SK-N-SH treated with all-trans-retinoic acid at 6 μM for 48 hours (cell line): Measurements from ENCODE around the gene MIOS.

ENCODE experiments used
- ARNTL ChIP-seq: fragments of 450-650 bp; formaldehyde crosslinking; IDR thresholded peaks from 2 replicates; pipeline ENCODE4 v1.5.0; 2020; ENCODE audit warnings: low read depth, mild to moderate bottlenecking, moderate library complexity, borderline replicate concordance
- CREB5 ChIP-seq: fragments of 250-450 bp; sonication (Bioruptor Pico); IDR thresholded peaks from 2 replicates; pipeline ENCODE4 v1.5.1; 2020; ENCODE audit warnings: low read depth, mild to moderate bottlenecking, moderate library complexity
- ESRRG ChIP-seq: fragments of 250-450 bp; sonication (Bioruptor Pico); IDR thresholded peaks from 2 replicates; pipeline ENCODE4 v1.6.1; 2021; ENCODE audit warnings: mild to moderate bottlenecking
- OSR1 ChIP-seq: fragments of 250-450 bp; sonication (Bioruptor Pico); IDR thresholded peaks from 2 replicates; pipeline ENCODE4 v1.8.0; 2022; ENCODE audit warnings: moderate library complexity, mild to moderate bottlenecking, inconsistent platforms
- SNAI2 ChIP-seq: fragments of 250-450 bp; sonication (Bioruptor Pico); IDR thresholded peaks from 2 replicates; pipeline ENCODE4 v1.5.0; 2020; ENCODE audit warnings: mild to moderate bottlenecking, moderate library complexity
- TOX ChIP-seq: fragments of 250-450 bp; sonication (Bioruptor Pico); IDR thresholded peaks from 2 replicates; pipeline ENCODE4 v1.8.0; 2021; ENCODE audit warnings: mild to moderate bottlenecking, moderate library complexity, borderline replicate concordance
- ZNF70 ChIP-seq: fragments of 450-650 bp; formaldehyde crosslinking; IDR thresholded peaks from 2 replicates; pipeline ENCODE4 v1.5.0; 2020; ENCODE audit warnings: mild to moderate bottlenecking, moderate library complexity
- ZNF8 ChIP-seq: fragments of 450-650 bp; formaldehyde crosslinking; IDR thresholded peaks from 2 replicates; pipeline ENCODE4 v1.5.0; 2020; ENCODE audit warnings: mild to moderate bottlenecking, moderate library complexity
- TF ChIP-seq, protein P1 (sequence below): fragments of 250-450 bp; sonication (Bioruptor Pico); IDR thresholded peaks from 2 replicates; pipeline ENCODE4 v1.8.0; 2021; ENCODE audit warnings: low read depth, mild to moderate bottlenecking, moderate library complexity, borderline replicate concordance

DNA sequence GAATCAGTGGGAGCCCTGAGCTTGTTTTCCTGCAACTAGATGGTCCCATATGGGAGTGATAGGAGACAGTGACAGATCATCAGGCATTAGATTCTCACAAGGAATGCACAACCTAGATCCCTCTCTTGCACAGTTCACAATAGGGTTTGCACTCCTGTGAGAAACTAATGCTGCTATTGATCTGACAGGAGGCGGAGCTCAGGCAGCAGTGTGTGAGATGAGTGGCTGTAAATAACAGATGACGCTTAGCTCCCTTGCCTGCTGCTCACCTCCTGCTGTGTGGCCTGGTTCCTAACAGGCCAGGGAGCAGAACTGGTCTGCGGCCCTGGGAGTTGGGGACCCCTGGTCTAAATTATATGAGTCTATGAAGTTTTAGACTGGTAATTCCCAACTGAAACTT, 3.9 kb downstream of the MIOS start:
- TF ChIP-seq ESRRG (CRISPR knock-in tag) = no peak
- TF ChIP-seq, protein P1, sequence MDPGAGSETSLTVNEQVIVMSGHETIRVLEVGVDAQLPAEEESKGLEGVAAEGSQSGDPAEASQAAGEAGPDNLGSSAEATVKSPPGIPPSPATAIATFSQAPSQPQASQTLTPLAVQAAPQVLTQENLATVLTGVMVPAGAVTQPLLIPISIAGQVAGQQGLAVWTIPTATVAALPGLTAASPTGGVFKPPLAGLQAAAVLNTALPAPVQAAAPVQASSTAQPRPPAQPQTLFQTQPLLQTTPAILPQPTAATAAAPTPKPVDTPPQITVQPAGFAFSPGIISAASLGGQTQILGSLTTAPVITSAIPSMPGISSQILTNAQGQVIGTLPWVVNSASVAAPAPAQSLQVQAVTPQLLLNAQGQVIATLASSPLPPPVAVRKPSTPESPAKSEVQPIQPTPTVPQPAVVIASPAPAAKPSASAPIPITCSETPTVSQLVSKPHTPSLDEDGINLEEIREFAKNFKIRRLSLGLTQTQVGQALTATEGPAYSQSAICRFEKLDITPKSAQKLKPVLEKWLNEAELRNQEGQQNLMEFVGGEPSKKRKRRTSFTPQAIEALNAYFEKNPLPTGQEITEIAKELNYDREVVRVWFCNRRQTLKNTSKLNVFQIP = no peak
- TF ChIP-seq TOX (CRISPR knock-in tag) = no peak
- TF ChIP-seq CREB5 (CRISPR knock-in tag) = no peak
- TF ChIP-seq ARNTL (CRISPR knock-in tag) = no peak
- TF ChIP-seq SNAI2 = no peak
- no peak for TF ChIP-seq OSR1
- no peak for TF ChIP-seq ZNF8 (CRISPR knock-in tag)
- no peak for TF ChIP-seq ZNF70 (CRISPR knock-in tag)
